K562 (cell line): Measurements from ENCODE around the gene ST6GALNAC6. TPM values are rescaled to one million over a fixed set of nuclear protein-coding genes. Genes with fewer than 3 reads are reported as not detected.
A peak's percentile ranks its signal among the peaks of the same experiment; 100 is the strongest.

Experiments used
- CBX2 ChIP-seq: fragments of 200-600 bp; sonication (generic); IDR thresholded peaks from one replicate; pipeline ENCODE4 v1.6.1; 2012; ENCODE audit warnings: mild to moderate bottlenecking, low read length, inconsistent platforms; ENCODE audit not compliant: insufficient read depth, poor library complexity, severe bottlenecking
- E2F8 ChIP-seq: fragments of 450-650 bp; IDR thresholded peaks from 2 replicates; pipeline ENCODE4 v1.7.1; 2018; ENCODE audit warnings: mild to moderate bottlenecking, low read depth; ENCODE audit not compliant: partially characterized antibody
- EGR1 ChIP-seq: fragments of 450-650 bp; conservative IDR thresholded peaks from 2 replicates; pipeline ENCODE4 v1.6.1; 2017; ENCODE audit warnings: mild to moderate bottlenecking
- FOXJ3 ChIP-seq: sonication (generic); formaldehyde crosslinking; IDR thresholded peaks from 2 replicates; pipeline ENCODE4 v1.4.0; 2020; ENCODE audit warnings: mild to moderate bottlenecking, missing genetic modification reagents
- FOXK1 ChIP-seq: sonication (generic); formaldehyde crosslinking; IDR thresholded peaks from 2 replicates; pipeline ENCODE4 v1.8.0; 2022; ENCODE audit warnings: missing genetic modification reagents, mild to moderate bottlenecking, borderline replicate concordance
- FUS ChIP-seq: fragments of 200-400 bp; formaldehyde crosslinking; optimal IDR thresholded peaks from 2 replicates; pipeline ENCODE3; 2017; ENCODE audit warnings: low read depth, low read length
- GABPB1 ChIP-seq: sonication (generic); formaldehyde crosslinking; IDR thresholded peaks from 2 replicates; pipeline ENCODE4 v1.8.0; 2022; ENCODE audit warnings: mild to moderate bottlenecking, missing genetic modification reagents
- NFE2L1 ChIP-seq: fragments of 450-650 bp; IDR thresholded peaks from 2 replicates; pipeline ENCODE4 v1.6.1; 2016; ENCODE audit warnings: missing genetic modification characterization, low read depth, mild to moderate bottlenecking, missing compliant biosample characterization, moderate library complexity, borderline replicate concordance
- NRF1 ChIP-seq, 2 experiments: fragments of 450-650 bp; IDR thresholded peaks in 1 of 2; conservative IDR thresholded peaks in 1 of 2; 2 replicates each; pipeline ENCODE4 v1.6.1; 2014; ENCODE audit warnings: mild to moderate bottlenecking in 2 of 2
- PHF21A ChIP-seq: fragments of 450-650 bp; IDR thresholded peaks from 2 replicates; pipeline ENCODE4 v1.6.1; 2017; ENCODE audit warnings: low read depth, borderline replicate concordance
- PML ChIP-seq: IDR thresholded peaks from 2 replicates; pipeline ENCODE4 v1.6.1; 2012; ENCODE audit warnings: low read length, inconsistent platforms
- POLR2AphosphoS2 ChIP-seq: IDR thresholded peaks from 2 replicates; pipeline ENCODE4 v1.6.1; 2012; ENCODE audit warnings: low read length, improper control_type of control experiment
- PURB ChIP-seq: sonication (generic); formaldehyde crosslinking; IDR thresholded peaks from 2 replicates; pipeline ENCODE4 v1.9.0; 2021; ENCODE audit warnings: low read depth, mild to moderate bottlenecking, missing genetic modification reagents
- SRF ChIP-seq, 2 experiments: fragments of 250-450, 450-650 bp in 1 of 2; sonication (Bioruptor Pico) in 1 of 2; sonication (generic) in 1 of 2; formaldehyde crosslinking; IDR thresholded peaks; 2 replicates each; pipeline versions ENCODE4 v1.5.0 to v1.5.1; 2020 to 2022; ENCODE audit warnings: mild to moderate bottlenecking in 1 of 2, missing genetic modification reagents in 1 of 2
- SRSF9 ChIP-seq: fragments of 200-400 bp; formaldehyde crosslinking; IDR thresholded peaks from 2 replicates; pipeline ENCODE4 v1.6.1; 2017; ENCODE audit warnings: low read depth, low read length, borderline replicate concordance
- TCF7 ChIP-seq: sonication (generic); IDR thresholded peaks from 2 replicates; pipeline ENCODE4 v1.6.1; 2016; ENCODE audit warnings: antibody characterized with exemption, borderline replicate concordance
- TEAD1 ChIP-seq, 2 experiments: fragments of 450-650 bp in 1 of 2; sonication (generic) in 1 of 2; formaldehyde crosslinking; IDR thresholded peaks; 2 replicates each; pipeline versions ENCODE4 v1.4.0 to v1.8.0; 2020 to 2022; ENCODE audit warnings: mild to moderate bottlenecking in 2 of 2, missing genetic modification reagents in 1 of 2
- ZBTB5 ChIP-seq: fragments of 450-650 bp; IDR thresholded peaks from 2 replicates; pipeline ENCODE4 v1.6.1; 2017; ENCODE audit warnings: antibody characterized with exemption
- ZFP30 ChIP-seq: fragments of 250-450 bp; sonication (Bioruptor Pico); IDR thresholded peaks from 2 replicates; pipeline ENCODE4 v1.8.0; 2022; ENCODE audit warnings: moderate library complexity, mild to moderate bottlenecking, inconsistent platforms, borderline replicate concordance
- ZFPM2 ChIP-seq: fragments of 250-450 bp; sonication (Bioruptor Pico); IDR thresholded peaks from 2 replicates; pipeline ENCODE4 v1.5.1; 2022; ENCODE audit warnings: mild to moderate bottlenecking
- ZNF121 ChIP-seq: sonication (generic); formaldehyde crosslinking; conservative IDR thresholded peaks from 2 replicates; pipeline ENCODE4 v1.8.0; 2022; ENCODE audit warnings: missing genetic modification reagents
- ZNF175 ChIP-seq: fragments of 200-800 bp; sonication (Bioruptor generic); IDR thresholded peaks from 2 replicates; pipeline ENCODE4 v1.6.1; 2016; ENCODE audit warnings: low read depth, mild to moderate bottlenecking, missing genetic modification characterization, missing compliant biosample characterization
- ZNF253 ChIP-seq: fragments of 250-450 bp; sonication (Bioruptor Pico); conservative IDR thresholded peaks from 2 replicates; pipeline ENCODE4 v1.6.1; 2021; ENCODE audit warnings: mild to moderate bottlenecking
- ZNF586 ChIP-seq: fragments of 450-650 bp; formaldehyde crosslinking; conservative IDR thresholded peaks from 2 replicates; pipeline ENCODE4 v1.4.0; 2020; ENCODE audit warnings: mild to moderate bottlenecking, moderate library complexity
- ZNF785 ChIP-seq: fragments of 250-450 bp; sonication (Bioruptor Pico); IDR thresholded peaks from 2 replicates; pipeline ENCODE4 v1.4.0; 2020; ENCODE audit warnings: mild to moderate bottlenecking
- polyA plus RNA-seq, 8 experiments: library from polyadenylated mRNA; depleted of rRNA in 4 of 8; stranded (reverse) in 5 of 8; unstranded in 3 of 8; fragments of >200 nt; fragmentation: Nextera tagmentation in 2 of 8; fragmentation: Illumina TruSeq in 1 of 8; extraction: Ambion mirVana in 2 of 8; extraction: Trizol in 1 of 8; gene quantifications; 2 replicates each; pipeline versions ENCODE4 v1.2.1 to v1.2.3, GENCODE V29; 2011 to 2014; ENCODE audit warnings: inconsistent platforms in 1 of 8, missing spikeins in 1 of 8
- total RNA-seq, 7 experiments: library from RNA; depleted of rRNA in 6 of 7; stranded (reverse); fragments of >200 nt in 6 of 7; fragmentation: Illumina TruSeq in 2 of 7; extraction: Trizol in 2 of 7; gene quantifications; 2 replicates each; pipeline versions ENCODE4 v1.2.1 to v1.2.3, GENCODE V29; 2011 to 2021; ENCODE audit warnings: low replicate concordance in 1 of 7

The ST6GALNAC6 gene
- total and polyA plus RNA-seq, 9 of the 15 experiments (the other 6 are each of a cell fraction or from before 2014, with no cell fraction given) = 0.13 to 23.0 (median 14.5) TPM

DNA sequence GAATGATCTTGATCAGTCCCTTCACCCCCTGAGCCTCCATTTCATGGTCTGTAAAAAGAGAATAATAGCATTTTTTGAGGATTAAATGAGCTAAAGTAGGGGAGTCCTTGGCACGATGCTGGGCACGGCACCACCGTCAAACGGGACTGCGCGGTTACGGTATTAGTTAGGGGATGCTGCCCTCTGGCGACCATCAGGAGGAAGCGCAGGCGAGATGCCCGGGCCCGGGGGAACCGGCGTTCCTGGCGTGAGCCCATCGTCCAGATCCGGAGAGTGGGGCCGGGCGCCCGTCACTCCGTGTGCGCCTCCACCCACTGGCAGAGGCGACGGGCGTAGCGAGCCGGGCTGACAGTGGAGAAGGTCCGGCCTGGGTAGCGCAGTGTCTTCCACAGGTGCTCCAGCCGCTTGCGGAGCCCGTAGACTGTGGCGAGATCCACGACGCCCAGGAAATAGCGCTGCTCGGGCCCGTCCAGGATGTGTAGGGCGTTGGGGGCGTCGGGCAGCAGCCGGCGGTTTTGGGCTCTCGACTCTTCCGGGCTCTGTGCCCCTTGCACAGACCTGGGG lies 22.2 kb upstream of the ST6GALNAC6 start (continued):
- no peak for TF ChIP-seq E2F8
- no peak for TF ChIP-seq TCF7
- no peak for TF ChIP-seq ZBTB5
- no peak for TF ChIP-seq NFE2L1 (tag)
- no peak for TF ChIP-seq FOXK1 (CRISPR knock-in tag)
- TF ChIP-seq ZNF253 = no peak
- TF ChIP-seq ZFP30 (CRISPR knock-in tag) = no peak
- no peak for TF ChIP-seq PURB
- no peak for TF ChIP-seq FOXJ3
- peak in 1 of 2 experiments; percentile 70; a peak in 1 of 4 replicates for TF ChIP-seq TEAD1 (CRISPR knock-in tag; IDR thresholded peaks at IDR 0.05)
- TF ChIP-seq CBX2 = no peak
- TF ChIP-seq ZNF785 (CRISPR knock-in tag) = no peak
- TF ChIP-seq ZNF175 (CRISPR knock-in tag) = no peak
- no peak for TF ChIP-seq SRSF9
- peak; percentile 47; the same call in 1 of the 2 replicates for TF ChIP-seq GABPB1 (CRISPR knock-in tag)
- no peak for TF ChIP-seq SRF (CRISPR knock-in tag; IDR thresholded peaks at IDR 0.05)
- TF ChIP-seq PML = no peak
- TF ChIP-seq EGR1 = no peak
- peak in 1 of 2 experiments; percentile 14; a peak in 1 of 4 replicates for TF ChIP-seq NRF1 (conservative IDR thresholded peaks at IDR 0.05 in 1 of 2, IDR thresholded peaks at IDR 0.05 in 1 of 2)
- TF ChIP-seq ZNF121 (CRISPR knock-in tag) = peak; percentile 45
- TF ChIP-seq POLR2AphosphoS2 = peak; percentile 50; the same call in 1 of the 2 replicates
- TF ChIP-seq PHF21A = no peak
- TF ChIP-seq FUS = no peak
- no peak for TF ChIP-seq ZNF586 (CRISPR knock-in tag)
- TF ChIP-seq ZFPM2 (CRISPR knock-in tag) = no peak
